Lower lobe of right lung (tissue), 2 donors: ENCODE measurements around the gene PXN. TPM values are rescaled to one million over a fixed set of nuclear protein-coding genes. Genes with fewer than 3 reads are reported as not detected.

Experiments
- ATAC-seq, 2 donors: fragments of 200-7000 bp; cut with Tn5 transposase; one replicate each; pipeline ENCODE4 v1.9.1; 2020 to 2022; ENCODE audit warnings: mild to moderate bottlenecking in 2 of 2, moderate library complexity in 2 of 2
- DNase-seq: peaks from one replicate; pipeline ENCODE4 v3.0.0-alpha.2; 2020
- H3K27ac ChIP-seq: fragments of 200-600 bp; one replicate; pipeline ENCODE4 v1.8.0; 2022
- H3K27me3 ChIP-seq: fragments of 200-600 bp; one replicate; pipeline ENCODE4 v1.8.0; 2022; ENCODE audit warnings: low read depth
- H3K36me3 ChIP-seq: fragments of 200-600 bp; one replicate; pipeline ENCODE4 v1.8.0; 2022; ENCODE audit warnings: mild to moderate bottlenecking
- H3K4me1 ChIP-seq: fragments of 200-600 bp; one replicate; pipeline ENCODE4 v1.8.0; 2022
- H3K4me3 ChIP-seq: fragments of 200-600 bp; one replicate; pipeline ENCODE4 v1.8.0; 2022; ENCODE audit warnings: mild to moderate bottlenecking
- H3K9me3 ChIP-seq: fragments of 200-600 bp; one replicate; pipeline ENCODE4 v1.8.0; 2022
- CTCF ChIP-seq: fragments of 200-600 bp; IDR thresholded peaks from one replicate; pipeline ENCODE4 v1.8.0; 2022; ENCODE audit warnings: antibody characterized with exemption, mild to moderate bottlenecking
- intact Hi-C: fragments of 100-400 bp; cut with DNase I; formaldehyde crosslinking; loops from one replicate; pipeline ENCODE4 v1.11.0; 2022
- total RNA-seq: library from RNA; stranded (reverse); fragmentation: NEBNext Ultra II Directional; extraction: Animal tissue kit (Norgen Biotek cat#: 25700); gene quantifications from one replicate; pipeline ENCODE4 v1.2.1, GENCODE V29; 2021
- donor health status: DM: no; HTN: yes; CAD: no; lungs with severe emphysema.

Gene PXN
- total RNA-seq, 1 donor from 2014 or later = 105 TPM

- H3K36me3 ChIP-seq = peaks cover 97% of the 10 kb centered on the region
- DNase-seq (no peak), ATAC-seq (no peak)
- no peak for TF ChIP-seq CTCF
- H3K9me3 ChIP-seq = no peaks in the 10 kb centered on the region
- no peaks in the 10 kb centered on the region for H3K27me3 ChIP-seq
- H3K4me1 ChIP-seq = no peaks in the 10 kb centered on the region
- no peak overlapping the region for H3K27ac ChIP-seq
- no peak overlapping the region for H3K4me3 ChIP-seq
- intact Hi-C loops = no loop called here
Measured at GRCh38 chr12:120164293-120164692, 101.2 kb downstream of the PXN start.

- peaks cover 97% of the 10 kb centered on the region for H3K36me3 ChIP-seq
- no peak overlapping the region for H3K4me3 ChIP-seq
- H3K9me3 ChIP-seq = no peaks in the 10 kb centered on the region
- ATAC-seq (no peak), DNase-seq (no peak)
- no peak overlapping the region for H3K27ac ChIP-seq
- TF ChIP-seq CTCF = no peak
- intact Hi-C loops = no loop called here
- no peaks in the 10 kb centered on the region for H3K4me1 ChIP-seq
- no peaks in the 10 kb centered on the region for H3K27me3 ChIP-seq
Measured at GRCh38 chr12:120162763-120163162, 102.8 kb downstream of the PXN start.

- intact Hi-C loops = no loop called here
- DNase-seq = no peak
- Histone ChIP-seq H3K27ac (no peak overlapping the region), H3K4me3 (no peak overlapping the region), H3K4me1 (no peaks in the 10 kb centered on the region), H3K36me3 (peaks cover 97% of the 10 kb centered on the region), H3K27me3 (no peaks in the 10 kb centered on the region), H3K9me3 (no peaks in the 10 kb centered on the region)
- no peak for TF ChIP-seq CTCF
- no peak for ATAC-seq
Measured at GRCh38 chr12:120161852-120162251, 103.7 kb downstream of the PXN start.

Other genes with a start within 250 kb of the PXN start
- 48.2 TPM for gene RAB35, start 149.0 kb downstream of the PXN start, total RNA-seq
- 73.6 TPM for gene GCN1, start 71.0 kb downstream of the PXN start, total RNA-seq
- gene RPLP0, start 64.6 kb downstream of the PXN start, total RNA-seq = 1,285 TPM
- gene RNU4-2, start 26.2 kb upstream of the PXN start, total RNA-seq = 15,469 TPM
- gene RNU4-1, start 27.5 kb upstream of the PXN start, total RNA-seq = 2,881 TPM
- 2.1 TPM for gene SIRT4, start 36.6 kb upstream of the PXN start, total RNA-seq
- gene PLA2G1B, start 62.0 kb upstream of the PXN start, total RNA-seq = 42.2 TPM
- gene MSI1, start 103.4 kb upstream of the PXN start, total RNA-seq = 0.44 TPM
- 263 TPM for gene COX6A1, start 172.4 kb upstream of the PXN start, total RNA-seq
- gene TRIAP1, start 180.7 kb upstream of the PXN start, total RNA-seq = 20.4 TPM
- 31.7 TPM for gene GATC, start 180.7 kb upstream of the PXN start, total RNA-seq
- gene SRSF9, start 204.0 kb upstream of the PXN start, total RNA-seq = 115 TPM
- gene DYNLL1, start 230.4 kb upstream of the PXN start, total RNA-seq = 285 TPM